A549 (cell line): ENCODE measurements around the gene STYXL2. TPM values are rescaled to one million over a fixed set of nuclear protein-coding genes. Genes with fewer than 3 reads are reported as not detected.

Experiments
- polyA plus RNA-seq, 4 experiments: library from polyadenylated mRNA; depleted of rRNA in 3 of 4; stranded (reverse); fragments of >200 nt; fragmentation: RNase III in 1 of 4; extraction: RNeasy Plus Mini Kit Qiagen cat#74134 plus additional on column Dnase treatment in 1 of 4; gene quantifications; 2 replicates in 3 of 4; 3 replicates in 1 of 4; pipeline ENCODE4 v1.2.3, GENCODE V29; 2011 to 2017

Gene STYXL2
- polyA plus RNA-seq, 2 of the 4 experiments (the other 2 are of a cell fraction), result not detected

Other genes starting within 250 kb of the STYXL2 start
- 22.4 and 25.6 TPM in 2 replicates for gene TADA1, start 217.8 kb upstream of the STYXL2 start, polyA plus RNA-seq (2011; rRNA removed)
- gene TADA1, start 217.8 kb upstream of the STYXL2 start, polyA plus RNA-seq (2017; fragmentation: RNase III; extraction: RNeasy Plus Mini Kit Qiagen cat#74134 plus additional on column Dnase treatment), result 10.5 to 13.0 TPM (median 11.4 TPM) in 3 replicates
- gene ILDR2, start 118.5 kb upstream of the STYXL2 start, polyA plus RNA-seq (2011; rRNA removed), result 0.04 TPM in 2 replicates
- gene ILDR2, start 118.5 kb upstream of the STYXL2 start, polyA plus RNA-seq (2017; fragmentation: RNase III; extraction: RNeasy Plus Mini Kit Qiagen cat#74134 plus additional on column Dnase treatment), result 0.03 TPM in 1 of 3 replicates, not detected in the others
- not detected in 2 replicates for gene MAEL, start 104.8 kb upstream of the STYXL2 start, polyA plus RNA-seq (2011; rRNA removed)
- not detected in 3 replicates for gene MAEL, start 104.8 kb upstream of the STYXL2 start, polyA plus RNA-seq (2017; fragmentation: RNase III; extraction: RNeasy Plus Mini Kit Qiagen cat#74134 plus additional on column Dnase treatment)
- gene GPA33, start 3.7 kb upstream of the STYXL2 start, polyA plus RNA-seq (2011; rRNA removed), result not detected in 2 replicates
- not detected in 3 replicates for gene GPA33, start 3.7 kb upstream of the STYXL2 start, polyA plus RNA-seq (2017; fragmentation: RNase III; extraction: RNeasy Plus Mini Kit Qiagen cat#74134 plus additional on column Dnase treatment)
- 9.4 and 10.5 TPM in 2 replicates for gene POU2F1, start 126.8 kb downstream of the STYXL2 start, polyA plus RNA-seq (2011; rRNA removed)
- 2.6 to 3.2 TPM (median 2.9 TPM) in 3 replicates for gene POU2F1, start 126.8 kb downstream of the STYXL2 start, polyA plus RNA-seq (2017; fragmentation: RNase III; extraction: RNeasy Plus Mini Kit Qiagen cat#74134 plus additional on column Dnase treatment)